ENCODE data around the gene MINDY4.
A peak's percentile ranks its signal among the peaks of the same experiment; 100 is the strongest.

The MINDY4 gene

GRCh38 chr7:30750683-30751650 is 20.2 kb upstream of the MINDY4 start:
- peak; percentile 95 for DNase-seq (ENCODE audit: low read depth, low spot score)
- H3K4me3 ChIP-seq (ENCODE audit: low read depth, low read length), result no peak overlapping the region
- peak; percentile 2 for TF ChIP-seq CTCF (IDR thresholded peaks at IDR 0.05; ENCODE audit: low read depth, low read length)
- in situ Hi-C loops (cut with HindIII; ENCODE audit: low sequenced_read_pairs), result no loop called here

- no peak for DNase-seq (ENCODE audit: low read depth, low spot score)
- in situ Hi-C loops (cut with HindIII; ENCODE audit: low sequenced_read_pairs), result no loop called here
- no peak for TF ChIP-seq CTCF (IDR thresholded peaks at IDR 0.05; ENCODE audit: low read depth, low read length)
- no peak within 1 kb of the TSS for H3K4me3 ChIP-seq (ENCODE audit: low read depth, low read length)
These were observed 19.4 kb upstream of the MINDY4 start, which contains the start of gene INMT for GRCh38 chr7:30751696-30752273. TSS of gene INMT (plus strand) at chr7:30752135. CDS start at chr7:30752151, 16 bp downstream.

- DNase-seq (ENCODE audit: low read depth, low spot score), result no peak
- in situ Hi-C loops (cut with HindIII; ENCODE audit: low sequenced_read_pairs), result no loop called here
- no peak for TF ChIP-seq CTCF (IDR thresholded peaks at IDR 0.05; ENCODE audit: low read depth, low read length)
- H3K4me3 ChIP-seq (ENCODE audit: low read depth, low read length), result no peak overlapping the region
These were observed 18.7 kb upstream of the MINDY4 start for GRCh38 chr7:30752484-30752883.

GRCh38 chr7:30752979-30753378 is 18.2 kb upstream of the MINDY4 start:
- TF ChIP-seq CTCF (IDR thresholded peaks at IDR 0.05; ENCODE audit: low read depth, low read length), result no peak
- in situ Hi-C loops (cut with HindIII; ENCODE audit: low sequenced_read_pairs), result no loop called here
- peak; percentile 24 for DNase-seq (ENCODE audit: low read depth, low spot score)
- no peak overlapping the region for H3K4me3 ChIP-seq (ENCODE audit: low read depth, low read length)

- H3K4me3 ChIP-seq (ENCODE audit: low read depth, low read length), result no peak overlapping the region
- in situ Hi-C loops (cut with HindIII; ENCODE audit: low sequenced_read_pairs), result no loop called here
- TF ChIP-seq CTCF (IDR thresholded peaks at IDR 0.05; ENCODE audit: low read depth, low read length), result no peak
- no peak for DNase-seq (ENCODE audit: low read depth, low spot score)
These were observed 16.8 kb upstream of the MINDY4 start for GRCh38 chr7:30754315-30754877.

- no peak for DNase-seq (ENCODE audit: low read depth, low spot score)
- in situ Hi-C loops (cut with HindIII; ENCODE audit: low sequenced_read_pairs), result no loop called here
- H3K4me3 ChIP-seq (ENCODE audit: low read depth, low read length), result no peak overlapping the region
- TF ChIP-seq CTCF (IDR thresholded peaks at IDR 0.05; ENCODE audit: low read depth, low read length), result no peak
These were observed 15.6 kb upstream of the MINDY4 start for GRCh38 chr7:30755384-30756154.

Measured in astrocyte of the spinal cord (primary cell).